HG02852 (cell line): ENCODE results near the gene ART3.

Experiments
- ATAC-seq: cut with Tn5 transposase; IDR thresholded peaks from one replicate; pipeline ENCODE4 v1.9.1; 2021; ENCODE audit warnings: mild to moderate bottlenecking, moderate library complexity; ENCODE audit not compliant: unreplicated experiment

The ART3 gene

DNA sequence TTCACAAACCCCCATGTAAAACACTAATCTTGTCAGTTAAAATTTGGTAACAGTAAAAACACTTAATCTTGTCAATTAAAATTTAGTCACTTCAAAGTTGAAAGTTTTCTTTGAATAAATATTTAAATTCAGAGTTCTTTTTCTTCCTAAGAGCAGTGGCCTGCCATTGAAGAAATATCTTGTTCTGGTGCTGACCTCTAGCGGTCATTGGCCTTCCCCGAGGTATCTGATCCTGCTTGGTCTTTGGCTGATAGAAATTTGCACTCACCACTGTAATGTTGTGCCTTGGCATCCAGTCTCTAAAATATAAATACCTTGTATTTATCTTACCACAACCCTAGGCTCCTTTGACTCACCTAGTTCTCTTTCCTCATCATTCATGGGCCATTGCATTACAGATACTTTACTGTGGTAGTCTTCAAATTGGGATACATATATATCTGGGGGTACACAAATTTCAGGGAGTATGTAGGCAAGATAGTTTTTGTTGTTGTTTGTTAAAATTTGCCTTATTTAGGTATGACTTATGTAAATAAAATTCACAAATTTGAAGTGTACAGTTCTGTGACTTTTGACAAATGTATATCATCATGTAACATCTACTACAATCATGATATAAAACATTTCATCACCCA lies 6.7 kb upstream of the ART3 start:
- no peak for ATAC-seq

DNA sequence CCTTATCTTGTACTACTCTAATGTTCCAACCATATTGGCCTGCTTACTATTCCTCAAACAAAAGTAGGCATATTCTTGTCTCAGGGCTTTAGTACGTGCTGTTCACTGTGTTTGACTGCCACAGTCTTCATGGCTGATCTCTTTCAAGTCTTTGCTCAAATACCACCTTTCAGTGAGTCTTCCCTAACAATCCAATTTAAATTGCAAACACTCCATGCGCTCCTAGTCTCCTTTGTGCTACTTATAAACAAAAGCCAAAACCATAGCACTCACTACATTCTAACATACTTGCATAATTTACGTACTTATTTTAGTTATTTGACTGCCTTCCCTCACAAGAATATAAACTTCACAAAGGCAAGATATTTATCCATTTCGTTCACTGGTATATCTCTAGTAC lies 1.7 kb upstream of the ART3 start:
- no peak for ATAC-seq

DNA sequence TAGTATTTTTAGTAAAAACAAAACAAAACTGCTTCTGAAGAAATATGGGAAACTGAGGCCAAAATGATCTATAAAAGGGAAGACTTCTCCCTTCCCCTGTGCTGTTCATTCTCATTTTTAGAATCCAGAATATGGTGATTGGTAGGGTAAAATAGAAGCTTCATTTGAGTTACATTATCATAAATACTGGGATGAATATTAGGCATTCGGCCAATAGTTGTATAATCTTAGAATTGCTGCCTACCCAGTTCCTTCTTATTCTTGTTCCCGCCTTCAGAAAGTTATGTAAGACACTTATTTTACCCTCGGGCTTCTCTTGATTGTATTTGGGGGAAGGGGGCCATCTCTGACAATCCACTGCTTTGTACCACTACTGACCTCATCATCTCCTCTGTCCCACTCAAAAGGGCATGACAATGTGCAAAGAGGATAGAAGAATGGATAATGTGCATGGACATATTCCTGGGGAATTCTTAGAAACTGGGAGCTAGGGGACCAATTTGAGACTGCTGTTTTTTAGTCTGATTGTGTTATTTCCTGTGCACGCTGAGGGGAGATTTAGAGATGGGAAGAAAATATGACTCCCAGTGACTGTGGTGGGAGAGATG lies 588 bp downstream of the ART3 start:
- no peak for ATAC-seq

DNA sequence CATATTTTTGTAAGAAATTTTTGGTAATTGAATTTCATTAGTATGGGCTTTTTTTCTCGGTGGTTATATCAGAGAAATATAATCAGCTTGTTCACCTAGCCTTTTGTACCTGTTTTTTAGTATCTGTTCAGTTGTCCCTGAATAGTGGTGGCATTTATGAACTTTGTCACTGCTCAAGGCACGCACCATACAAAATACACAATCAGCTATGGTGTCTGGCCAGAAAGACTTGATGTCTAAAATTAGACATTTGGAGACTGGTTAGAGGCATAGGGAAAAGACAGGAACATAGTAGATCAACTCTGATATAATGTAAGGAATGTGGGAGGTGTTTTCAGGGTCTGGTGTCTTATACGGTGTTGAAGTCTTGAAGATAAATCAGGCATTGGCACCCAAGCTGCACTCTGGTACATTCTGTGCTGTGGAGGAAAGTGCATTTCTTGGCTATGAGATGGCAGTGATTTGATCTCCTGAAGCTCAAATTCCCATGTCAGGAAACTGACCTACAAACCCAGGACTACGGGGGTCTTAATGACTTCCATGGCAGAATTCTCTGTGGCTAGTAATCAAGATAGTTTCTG lies 3.6 kb downstream of the ART3 start:
- ATAC-seq: no peak

DNA sequence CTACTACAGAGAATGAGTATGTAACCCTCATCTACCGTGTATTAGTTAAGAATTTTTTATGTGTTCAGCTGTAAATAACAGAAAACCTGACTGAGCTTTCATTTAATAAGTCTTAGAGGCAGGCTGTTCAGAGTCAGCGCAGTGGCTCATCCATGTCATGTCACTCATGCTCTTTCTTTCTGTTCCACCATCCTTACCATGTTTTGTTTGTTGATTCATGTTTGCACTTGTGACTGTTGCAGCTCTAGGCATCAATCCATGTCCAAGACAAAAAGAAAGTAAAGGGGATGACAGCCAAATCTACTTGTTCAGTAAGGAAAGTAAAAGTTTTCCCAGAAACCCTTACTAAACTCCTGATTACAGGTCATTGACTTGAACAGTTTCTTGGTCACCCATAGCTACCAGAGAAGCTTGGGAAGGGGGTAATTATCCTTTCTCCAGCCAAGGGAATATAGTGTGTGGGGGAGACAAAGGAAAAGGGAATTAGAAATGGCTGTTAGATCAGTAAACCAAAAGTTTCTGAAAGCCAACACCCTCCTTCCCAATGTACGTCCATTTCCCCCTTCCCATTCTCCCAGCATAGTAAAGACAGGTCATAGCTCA lies 9.0 kb downstream of the ART3 start:
- no peak for ATAC-seq

DNA sequence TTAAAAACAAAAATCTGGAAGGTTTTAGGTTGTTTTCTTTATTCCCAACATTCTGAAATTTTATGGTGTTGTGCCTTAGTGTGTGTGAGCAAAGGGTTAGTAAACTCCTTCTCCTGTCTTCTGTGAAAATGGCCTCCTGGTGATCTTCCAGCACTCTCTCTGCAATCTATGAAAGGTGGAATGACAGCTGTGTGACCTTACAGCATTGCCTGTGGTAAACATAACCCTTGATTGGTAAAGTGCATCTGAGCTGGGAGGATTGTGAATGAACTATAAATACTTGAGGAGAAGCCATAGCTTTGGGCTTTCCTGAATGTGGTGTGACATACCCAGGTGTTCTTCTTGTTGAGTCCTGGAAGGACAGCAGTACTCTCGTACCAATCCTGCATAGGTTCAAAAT lies 10.0 kb downstream of the ART3 start:
- no peak for ATAC-seq

DNA sequence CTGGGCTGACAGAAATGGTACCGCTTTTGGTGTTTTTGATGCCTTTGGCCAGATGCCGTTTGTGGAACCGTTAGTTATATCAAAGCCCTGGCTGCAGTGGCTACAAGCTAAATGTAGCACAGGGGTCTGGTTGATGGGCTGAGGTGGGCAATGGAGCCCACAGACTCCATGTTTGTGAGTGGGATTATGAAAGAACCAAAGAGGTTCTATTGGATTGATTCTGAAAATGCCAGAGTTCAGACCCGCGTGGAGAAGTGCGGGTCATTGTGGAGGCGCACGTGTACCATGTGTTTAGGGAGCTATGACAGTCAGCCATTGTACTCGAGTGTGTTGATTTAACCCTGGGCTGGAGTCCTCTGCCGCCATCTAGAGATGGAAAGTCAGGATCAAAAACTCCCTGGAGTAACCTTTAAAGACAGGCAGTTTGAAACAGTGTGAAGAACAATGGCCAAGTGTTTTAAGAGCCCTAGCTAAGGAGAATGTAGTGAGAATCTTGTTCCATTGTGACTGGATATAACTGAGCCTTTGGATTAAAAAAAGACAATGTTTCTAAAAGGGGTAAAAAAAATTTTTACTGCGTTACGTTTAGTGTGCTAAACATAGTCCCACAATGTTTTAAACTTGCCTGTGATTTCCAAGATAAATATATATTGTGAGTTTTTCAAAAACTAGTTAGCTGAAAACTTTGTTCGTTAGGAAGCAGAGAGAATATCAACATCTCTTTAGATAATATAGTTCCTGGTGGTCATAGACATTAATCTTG lies 12.7 kb downstream of the ART3 start:
- ATAC-seq: no peak

DNA sequence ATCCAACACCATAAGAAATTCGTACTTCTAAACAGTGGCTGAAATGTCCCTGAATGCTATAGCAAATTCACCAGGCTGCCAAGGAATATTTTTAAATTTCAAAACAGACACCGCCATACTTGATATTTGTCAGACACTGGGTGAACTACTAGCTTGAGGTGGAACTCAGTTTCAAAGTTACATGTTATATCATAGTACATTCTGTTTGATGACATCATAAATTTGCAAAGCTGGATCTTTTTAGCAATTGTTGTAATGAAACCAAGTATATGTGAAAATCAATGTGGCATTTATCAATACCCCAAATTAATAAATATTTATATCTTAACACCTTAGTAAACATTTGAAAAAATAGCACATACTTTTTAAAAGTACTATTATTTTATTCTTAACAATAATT lies 14.2 kb downstream of the ART3 start:
- no peak for ATAC-seq

DNA sequence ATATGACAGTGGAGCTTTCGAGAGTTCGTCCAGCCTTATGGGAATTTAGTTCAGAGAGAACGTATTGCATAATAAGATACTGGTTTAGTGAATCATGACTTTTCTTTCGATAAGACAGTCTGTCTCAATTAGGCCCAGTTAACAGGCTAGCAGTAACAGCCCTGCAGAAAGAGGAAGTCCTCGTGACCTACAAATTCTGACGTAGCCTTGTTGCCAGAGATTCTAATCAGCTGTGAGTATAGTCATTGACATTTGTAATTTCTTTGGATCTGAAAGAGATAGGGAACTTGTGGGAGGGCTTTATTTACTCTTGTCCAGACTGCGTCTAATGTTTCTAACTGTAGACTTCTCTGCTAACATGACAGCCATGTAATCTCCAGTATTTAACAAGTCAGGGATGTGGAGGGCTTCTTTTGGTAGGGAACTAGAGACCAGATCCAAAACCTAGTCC lies 15.8 kb downstream of the ART3 start:
- no peak for ATAC-seq

DNA sequence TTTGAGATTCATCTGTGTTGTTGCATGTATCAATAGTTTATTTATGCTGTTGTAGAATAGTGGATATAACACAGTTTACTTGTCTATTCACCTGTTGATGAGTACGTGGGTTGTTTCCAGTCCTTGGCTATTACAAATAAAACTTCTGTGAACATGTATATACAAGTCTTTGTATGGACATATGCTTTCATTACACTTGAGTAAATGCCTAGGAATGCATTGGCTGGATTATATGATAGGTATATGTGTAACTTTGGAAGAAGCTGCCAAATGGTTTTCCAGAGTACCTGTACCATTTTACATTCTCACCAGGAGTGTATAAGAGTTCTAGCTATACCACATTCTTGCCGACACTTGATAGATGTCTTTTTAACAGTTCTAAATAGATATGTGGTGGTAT lies 16.5 kb downstream of the ART3 start:
- no peak for ATAC-seq

DNA sequence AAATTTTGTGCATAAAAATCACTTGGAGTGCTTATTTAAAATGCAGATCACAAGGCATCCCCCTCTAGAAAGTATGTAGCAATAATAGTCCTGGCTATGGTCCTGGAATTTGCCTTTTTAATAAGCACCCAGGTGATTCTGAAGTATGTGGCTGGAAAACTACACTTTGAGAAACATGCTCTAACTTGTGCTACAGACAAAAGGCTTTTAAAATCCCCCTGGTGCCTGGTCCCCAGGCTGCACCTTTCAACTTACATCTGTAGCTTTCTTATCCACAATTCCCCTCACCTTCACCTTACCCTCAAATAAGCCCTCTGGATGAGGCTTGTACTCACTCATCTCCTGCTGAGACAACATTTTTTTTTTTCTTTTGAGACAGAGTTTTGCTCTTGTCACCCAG lies 21.1 kb downstream of the ART3 start:
- ATAC-seq: no peak

DNA sequence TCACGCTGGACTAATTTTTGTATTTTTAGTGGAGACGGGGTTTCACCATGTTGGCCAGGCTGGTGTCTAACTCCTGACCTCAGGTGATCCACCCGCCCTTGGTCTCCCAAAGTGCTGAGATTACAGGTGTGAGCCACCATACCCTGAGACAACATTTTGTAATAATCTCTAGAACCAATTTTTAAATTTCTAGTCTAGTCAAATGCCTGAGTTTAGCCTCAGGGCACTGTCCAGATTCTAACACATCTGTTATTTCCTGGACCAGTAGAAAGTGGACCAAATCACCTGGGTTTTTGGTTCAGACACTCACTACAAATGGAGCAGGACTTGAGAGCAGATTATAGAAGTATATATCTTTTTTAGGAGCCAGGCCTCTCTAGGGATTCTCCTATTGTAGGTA lies 21.6 kb downstream of the ART3 start:
- ATAC-seq: no peak

DNA sequence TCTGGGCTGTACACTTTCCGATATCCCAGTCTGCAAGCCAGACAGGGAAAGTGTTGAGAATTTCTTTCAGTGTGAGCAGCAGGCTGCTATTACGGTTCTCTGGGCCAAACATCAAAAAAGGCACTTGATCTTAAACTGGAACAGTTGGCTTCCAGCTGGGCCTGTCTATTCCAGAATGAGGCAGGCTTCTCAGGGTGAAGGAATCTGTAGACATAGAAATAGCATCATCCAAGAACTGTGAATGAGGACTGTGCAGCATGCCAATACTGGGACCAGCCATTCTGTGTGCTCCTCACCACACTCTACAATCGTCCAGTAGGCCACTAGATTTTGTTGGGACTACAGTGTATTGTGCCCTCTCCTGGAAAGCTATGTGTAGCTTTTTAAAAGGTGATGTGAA lies 31.1 kb downstream of the ART3 start:
- no peak for ATAC-seq

DNA sequence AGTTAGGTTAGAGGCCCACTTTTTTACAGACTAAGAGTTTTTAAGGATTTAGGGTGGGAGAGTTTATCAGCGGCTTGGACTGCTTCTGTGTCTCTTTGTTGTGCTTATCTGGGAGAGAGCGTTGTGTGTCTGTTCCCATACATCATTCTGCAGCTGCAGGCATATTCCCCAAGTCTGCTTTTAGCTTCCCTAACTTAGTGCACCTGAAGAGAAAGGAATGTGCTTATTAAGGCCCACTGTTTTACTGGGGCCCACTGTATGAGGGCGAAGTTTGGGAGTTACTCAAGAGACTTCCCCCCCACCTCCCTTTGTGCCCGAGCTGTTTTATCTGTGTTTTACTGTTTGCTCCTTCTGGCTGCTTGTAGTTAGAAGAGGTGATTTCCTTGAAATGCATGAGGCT lies 31.9 kb downstream of the ART3 start:
- ATAC-seq: no peak

DNA sequence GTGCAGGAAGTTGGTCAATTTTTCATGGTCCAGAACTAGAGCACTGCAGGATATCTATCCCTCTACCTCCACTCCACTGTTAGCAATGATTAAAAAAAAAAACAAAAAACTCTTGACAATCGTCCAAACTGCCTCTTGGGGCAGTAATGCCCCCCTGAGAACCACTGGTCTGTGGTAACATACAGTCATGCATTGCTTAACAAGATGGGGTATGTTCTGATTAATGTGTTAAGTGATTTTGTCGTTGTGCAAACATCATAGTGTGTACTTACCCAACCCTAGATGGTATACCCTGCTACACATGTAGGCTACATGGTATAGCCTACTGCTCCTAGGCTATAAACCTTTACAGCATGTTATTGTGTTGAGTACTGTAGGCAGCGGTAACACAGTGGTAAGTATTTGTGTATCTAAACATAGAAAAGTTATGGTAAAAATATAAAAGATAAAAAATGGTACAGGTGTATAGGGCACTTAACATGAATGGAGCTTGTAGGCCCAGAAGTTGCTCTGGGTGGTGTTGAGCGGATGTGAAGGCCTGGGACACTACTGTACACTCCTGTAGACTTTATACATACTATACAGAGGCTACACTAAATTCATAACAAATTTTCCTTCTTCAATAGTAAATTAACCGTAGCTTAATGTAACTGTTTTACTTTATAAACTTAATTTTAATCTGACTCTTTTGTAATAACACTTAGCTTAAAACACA lies 34.1 kb downstream of the ART3 start:
- no peak for ATAC-seq

DNA sequence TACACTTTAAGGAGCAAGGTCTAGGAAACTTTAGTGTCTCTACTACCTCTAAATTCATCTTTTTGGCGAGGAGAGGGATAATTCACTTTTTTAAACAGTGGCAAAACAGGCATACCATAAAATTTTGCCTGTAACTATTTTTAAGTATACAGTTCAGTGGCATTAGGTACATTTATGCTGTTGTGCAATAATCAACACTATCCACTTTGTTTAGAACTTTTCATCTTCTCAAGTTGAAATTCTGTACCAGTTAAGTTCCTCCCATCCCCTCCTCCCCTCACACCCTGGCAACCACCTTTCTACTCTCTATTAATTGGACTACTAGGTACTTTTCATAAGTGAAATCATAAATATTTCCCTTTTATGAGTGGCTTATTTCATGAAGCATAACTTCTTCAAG lies 42.3 kb downstream of the ART3 start:
- ATAC-seq: no peak

DNA sequence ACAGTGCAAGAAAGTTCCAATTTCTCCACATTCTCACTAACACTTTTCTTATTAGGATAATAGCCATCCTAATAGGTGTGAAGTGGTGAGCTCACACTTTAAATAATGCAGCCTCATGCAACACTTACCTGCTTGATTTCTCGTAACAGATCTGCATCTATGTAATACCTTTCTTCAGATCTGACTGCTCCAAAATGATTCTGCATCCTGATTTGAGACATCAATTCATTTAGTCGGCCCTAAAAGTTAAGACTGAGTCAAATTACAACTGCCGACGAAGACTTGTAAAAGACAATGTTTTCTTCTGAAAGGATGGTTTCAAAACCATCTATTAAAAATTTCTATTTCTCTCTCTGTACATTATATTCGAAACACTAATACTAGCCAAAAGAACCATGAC lies 43.0 kb downstream of the ART3 start:
- ATAC-seq: no peak

DNA sequence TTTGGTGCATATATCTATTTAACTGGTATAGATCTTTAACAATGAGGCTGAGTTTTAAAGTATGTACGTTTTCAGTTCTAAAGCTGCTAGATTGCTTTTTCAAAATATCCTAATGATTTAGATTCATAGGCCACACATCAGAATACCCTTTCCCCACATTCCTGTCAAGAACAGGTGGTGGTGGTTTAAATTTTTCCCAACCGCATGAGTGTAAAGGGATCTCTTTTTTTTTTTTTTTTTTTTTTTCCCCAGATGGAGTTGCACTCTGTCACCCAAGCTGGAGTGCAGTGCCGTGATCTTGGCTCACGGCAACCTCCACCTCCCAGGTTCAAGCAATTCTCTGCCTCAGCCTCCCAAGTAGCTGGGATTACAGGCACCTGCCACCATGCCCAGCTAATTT lies 45.7 kb downstream of the ART3 start:
- no peak for ATAC-seq

DNA sequence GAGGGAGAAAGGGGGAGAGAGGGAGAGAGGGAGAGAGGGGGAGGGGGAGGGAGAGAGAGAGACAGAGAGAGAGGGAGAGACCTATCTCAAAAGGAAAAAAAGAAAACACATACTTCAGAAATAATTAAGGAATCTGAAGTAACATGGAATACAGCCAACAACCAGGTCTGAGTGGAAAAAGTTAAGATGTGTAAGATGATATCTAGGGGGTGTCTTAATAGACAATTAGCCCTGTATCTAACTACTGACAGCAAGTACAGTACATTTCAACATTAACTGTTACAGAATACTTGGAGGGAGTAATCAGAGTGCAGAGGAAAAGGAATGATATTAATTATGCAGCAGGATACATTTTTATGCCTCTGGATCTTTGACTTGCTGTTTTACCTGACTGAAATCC lies 51.3 kb downstream of the ART3 start:
- ATAC-seq: no peak

DNA sequence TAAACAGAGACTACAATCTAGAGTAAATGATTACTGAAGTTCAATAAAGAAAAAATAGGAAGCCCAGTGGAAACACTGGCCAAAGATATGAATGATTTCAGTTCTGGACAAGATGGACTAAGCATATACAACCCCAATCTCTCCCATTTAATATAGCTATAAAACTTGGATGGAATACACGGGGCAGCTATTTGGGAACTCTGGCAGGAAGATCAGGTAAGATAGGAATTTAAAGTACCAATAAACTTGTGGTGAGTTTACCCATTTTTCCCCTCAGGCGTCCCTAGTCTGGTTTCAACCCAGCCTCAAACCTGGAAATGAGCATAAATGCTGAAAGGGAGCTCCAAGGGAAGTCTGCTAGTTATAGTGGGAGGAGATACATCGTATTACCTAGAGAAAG lies 53.2 kb downstream of the ART3 start:
- ATAC-seq: no peak

DNA sequence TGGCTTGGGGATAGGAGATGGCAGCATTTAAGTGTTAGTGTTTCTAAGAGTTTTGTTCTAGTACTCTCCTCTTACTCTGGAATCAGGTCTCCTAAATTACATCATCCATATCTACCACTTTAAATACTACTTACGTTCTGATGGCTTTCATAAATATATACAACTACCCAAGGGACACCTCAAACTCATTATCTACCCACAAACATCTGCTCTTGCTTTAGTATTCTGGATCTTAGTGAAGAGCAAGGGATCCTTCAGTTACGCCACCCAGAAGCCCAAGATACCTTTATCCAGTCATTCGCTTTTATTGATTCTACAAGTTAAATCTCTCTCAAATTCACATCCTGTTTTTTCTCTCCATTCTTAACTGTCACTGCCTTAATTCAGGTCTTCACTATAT lies 66.7 kb downstream of the ART3 start:
- ATAC-seq: no peak
